Keratinocyte (primary cell): ENCODE data around the gene CNTNAP2.

Experiments
- EZH2 ChIP-seq: IDR thresholded peaks from one replicate; pipeline ENCODE4 v1.6.1; 2012; ENCODE audit warnings: inconsistent platforms, mild to moderate bottlenecking, low read length, moderate library complexity
- TF ChIP-seq, protein P1 (sequence below), 3 experiments: IDR thresholded peaks in 1 of 3; conservative IDR thresholded peaks in 1 of 3; optimal IDR thresholded peaks in 1 of 3; 2 replicates in 2 of 3; 3 replicates in 1 of 3; pipeline versions ENCODE3 to v1.5.1; 2011; ENCODE audit warnings: low read length in 3 of 3, mild to moderate bottlenecking in 3 of 3, moderate library complexity in 2 of 3, control low read depth in 1 of 3, inconsistent platforms in 1 of 3; ENCODE audit not compliant: insufficient read depth in 2 of 3; ENCODE audit errors: extremely low read depth in 1 of 3

DNA sequence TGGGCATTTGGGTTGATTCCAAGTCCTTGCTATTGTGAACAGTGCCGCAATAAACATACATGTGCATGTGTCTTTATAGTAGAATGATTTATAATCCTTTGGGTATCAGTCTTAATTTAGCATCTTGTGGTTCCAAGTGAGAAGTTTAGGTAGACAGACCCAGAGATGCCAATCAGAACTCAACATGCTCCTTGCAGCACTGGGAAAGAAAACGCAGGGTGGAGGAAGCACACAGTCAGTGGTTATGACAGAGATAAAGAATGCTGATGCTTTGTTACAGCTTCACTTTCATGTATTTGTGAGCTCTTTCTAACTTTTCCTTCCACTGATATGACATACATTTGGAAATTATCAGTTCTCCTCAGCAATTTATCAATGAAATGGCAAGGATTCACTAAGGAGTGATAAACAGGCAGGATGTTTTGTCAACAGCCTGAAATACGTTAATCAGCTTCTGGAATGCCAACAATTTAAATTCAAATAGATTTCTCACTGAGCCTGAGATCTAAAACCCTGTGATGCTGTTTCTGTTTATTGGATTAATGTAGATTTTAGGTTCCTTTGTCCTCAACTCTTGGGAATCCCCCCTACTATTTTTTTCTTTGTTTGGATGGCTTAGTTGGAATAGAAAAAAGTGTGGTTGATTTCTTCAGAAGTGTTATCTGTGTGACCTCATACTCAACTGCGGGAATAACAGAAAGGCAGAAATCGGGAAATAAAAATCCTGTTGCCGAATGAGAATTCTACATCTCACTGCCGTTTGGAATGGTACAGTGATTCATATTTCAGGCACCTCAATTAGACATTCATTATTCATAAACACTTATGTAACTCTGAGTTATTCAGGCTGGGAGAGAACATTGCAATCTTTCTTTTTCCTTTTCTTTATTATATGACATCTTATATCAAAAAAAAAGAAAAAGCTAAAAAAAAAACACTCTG is 675.0 kb downstream of the CNTNAP2 start:
- TF ChIP-seq, protein P1, sequence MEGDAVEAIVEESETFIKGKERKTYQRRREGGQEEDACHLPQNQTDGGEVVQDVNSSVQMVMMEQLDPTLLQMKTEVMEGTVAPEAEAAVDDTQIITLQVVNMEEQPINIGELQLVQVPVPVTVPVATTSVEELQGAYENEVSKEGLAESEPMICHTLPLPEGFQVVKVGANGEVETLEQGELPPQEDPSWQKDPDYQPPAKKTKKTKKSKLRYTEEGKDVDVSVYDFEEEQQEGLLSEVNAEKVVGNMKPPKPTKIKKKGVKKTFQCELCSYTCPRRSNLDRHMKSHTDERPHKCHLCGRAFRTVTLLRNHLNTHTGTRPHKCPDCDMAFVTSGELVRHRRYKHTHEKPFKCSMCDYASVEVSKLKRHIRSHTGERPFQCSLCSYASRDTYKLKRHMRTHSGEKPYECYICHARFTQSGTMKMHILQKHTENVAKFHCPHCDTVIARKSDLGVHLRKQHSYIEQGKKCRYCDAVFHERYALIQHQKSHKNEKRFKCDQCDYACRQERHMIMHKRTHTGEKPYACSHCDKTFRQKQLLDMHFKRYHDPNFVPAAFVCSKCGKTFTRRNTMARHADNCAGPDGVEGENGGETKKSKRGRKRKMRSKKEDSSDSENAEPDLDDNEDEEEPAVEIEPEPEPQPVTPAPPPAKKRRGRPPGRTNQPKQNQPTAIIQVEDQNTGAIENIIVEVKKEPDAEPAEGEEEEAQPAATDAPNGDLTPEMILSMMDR (optimal IDR thresholded peaks at IDR 0.05 in 1 of 3, IDR thresholded peaks at IDR 0.05 in 1 of 3, conservative IDR thresholded peaks at IDR 0.05 in 1 of 3; ENCODE audit: extremely low read depth in 1 of 3, insufficient read depth in 2 of 3, low read length in 3 of 3), result no peak
- no peak for TF ChIP-seq EZH2
